ENCODE data around the gene CACUL1. TPM values are rescaled to one million over a fixed set of nuclear protein-coding genes. Genes with fewer than 3 reads are reported as not detected.

Gene CACUL1
- total RNA-seq, 1 donor from 2014 or later, result 64.5 TPM

DNA sequence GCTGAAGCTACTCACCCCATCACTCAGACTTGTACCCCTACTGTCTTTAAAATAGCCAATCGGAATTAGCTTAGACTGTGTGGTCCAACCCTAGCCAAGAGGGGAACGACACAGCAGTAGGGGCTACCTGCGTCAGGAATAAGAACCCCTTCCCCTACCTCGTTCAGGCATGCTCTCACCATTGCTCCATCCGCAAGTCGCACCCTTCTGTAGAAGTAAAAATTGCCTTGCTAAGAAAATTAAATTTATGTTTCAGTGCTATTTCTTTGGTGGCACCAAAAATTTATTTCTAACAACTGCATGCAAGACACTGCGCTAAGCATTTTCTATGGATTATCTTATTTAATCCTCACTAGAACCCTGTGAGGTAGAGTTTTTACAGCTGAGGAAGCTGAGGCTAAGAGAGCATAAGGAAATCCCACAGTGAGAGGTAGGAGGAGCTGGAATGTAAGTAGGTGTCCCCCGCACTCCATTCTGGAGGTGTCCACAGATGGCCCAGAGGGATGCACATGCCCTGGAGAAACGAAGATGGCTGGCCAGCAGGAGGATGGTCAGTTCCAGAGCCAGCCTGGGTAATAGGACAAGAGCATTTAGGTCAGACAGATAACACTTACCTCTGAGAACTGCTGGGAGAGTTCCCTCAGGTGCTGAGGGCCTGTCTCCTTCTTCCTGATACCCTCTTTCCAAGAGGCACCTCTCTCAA lies 15.3 kb upstream of the CACUL1 start:
- TF ChIP-seq, protein P1, sequence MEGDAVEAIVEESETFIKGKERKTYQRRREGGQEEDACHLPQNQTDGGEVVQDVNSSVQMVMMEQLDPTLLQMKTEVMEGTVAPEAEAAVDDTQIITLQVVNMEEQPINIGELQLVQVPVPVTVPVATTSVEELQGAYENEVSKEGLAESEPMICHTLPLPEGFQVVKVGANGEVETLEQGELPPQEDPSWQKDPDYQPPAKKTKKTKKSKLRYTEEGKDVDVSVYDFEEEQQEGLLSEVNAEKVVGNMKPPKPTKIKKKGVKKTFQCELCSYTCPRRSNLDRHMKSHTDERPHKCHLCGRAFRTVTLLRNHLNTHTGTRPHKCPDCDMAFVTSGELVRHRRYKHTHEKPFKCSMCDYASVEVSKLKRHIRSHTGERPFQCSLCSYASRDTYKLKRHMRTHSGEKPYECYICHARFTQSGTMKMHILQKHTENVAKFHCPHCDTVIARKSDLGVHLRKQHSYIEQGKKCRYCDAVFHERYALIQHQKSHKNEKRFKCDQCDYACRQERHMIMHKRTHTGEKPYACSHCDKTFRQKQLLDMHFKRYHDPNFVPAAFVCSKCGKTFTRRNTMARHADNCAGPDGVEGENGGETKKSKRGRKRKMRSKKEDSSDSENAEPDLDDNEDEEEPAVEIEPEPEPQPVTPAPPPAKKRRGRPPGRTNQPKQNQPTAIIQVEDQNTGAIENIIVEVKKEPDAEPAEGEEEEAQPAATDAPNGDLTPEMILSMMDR (IDR thresholded peaks at IDR 0.05; ENCODE audit: partially characterized antibody, unreplicated experiment), result no peak
- no peak overlapping the region for H3K4me3 Mint-ChIP-seq (ENCODE audit: unreplicated experiment)
- peaks cover 2% of the 10 kb centered on the region for H3K27me3 Mint-ChIP-seq (ENCODE audit: unreplicated experiment)
- DNase-seq, result no peak
- peaks cover 5% of the 10 kb centered on the region for H3K9me3 Mint-ChIP-seq (ENCODE audit: unreplicated experiment)
- peaks cover 15% of the 10 kb centered on the region for H3K36me3 Mint-ChIP-seq (ENCODE audit: unreplicated experiment)
- H3K27ac Mint-ChIP-seq (ENCODE audit: unreplicated experiment), result peak overlapping the region; percentile 4
- no peaks in the 10 kb centered on the region for H3K4me1 Mint-ChIP-seq (ENCODE audit: low read depth, unreplicated experiment)

DNA sequence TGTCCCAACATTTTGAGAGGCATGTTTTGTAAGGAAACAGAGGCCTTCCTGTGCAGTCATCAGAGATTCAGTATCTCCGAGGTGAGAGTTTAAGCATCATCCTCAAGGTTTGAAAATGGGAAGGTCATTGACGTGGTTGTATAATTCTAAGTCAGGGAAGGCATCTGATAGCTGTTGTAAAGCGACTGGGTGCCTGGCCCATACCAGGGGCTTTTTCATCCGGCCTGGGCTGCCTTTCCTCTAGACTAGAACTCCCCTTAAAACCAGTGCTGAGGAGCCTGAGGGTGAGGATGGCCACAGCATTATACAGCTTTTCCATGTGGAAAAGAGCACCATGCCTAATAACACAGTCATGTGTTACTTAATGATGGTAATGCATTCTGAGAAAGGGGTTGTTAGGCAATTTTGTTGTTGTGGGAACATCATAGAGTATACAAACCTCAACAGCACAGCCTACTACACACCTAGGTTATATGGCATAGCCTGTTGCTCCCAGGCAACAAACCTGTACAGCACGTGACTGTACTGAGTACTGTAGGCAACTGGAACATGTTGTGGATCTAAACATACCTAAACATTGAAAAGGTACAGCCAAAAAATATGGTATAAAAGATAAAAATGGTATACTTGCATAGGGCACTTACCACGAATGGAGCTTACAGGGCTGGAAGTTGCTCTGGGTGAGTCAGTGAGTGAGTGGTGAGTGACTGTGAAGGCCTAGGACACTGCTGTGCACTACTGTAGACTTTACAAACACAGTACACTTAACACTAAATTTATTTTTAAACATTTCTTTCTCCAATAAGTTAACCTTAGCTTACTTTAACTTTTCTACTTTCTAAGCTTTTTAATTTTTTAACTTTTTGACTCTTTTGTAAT lies 13.5 kb upstream of the CACUL1 start:
- Mint-ChIP-seq H3K27me3 (ENCODE audit: unreplicated experiment) (peaks cover 2% of the 10 kb centered on the region), H3K9me3 (ENCODE audit: unreplicated experiment) (peaks cover 5% of the 10 kb centered on the region), H3K4me1 (ENCODE audit: low read depth, unreplicated experiment) (no peaks in the 10 kb centered on the region), H3K4me3 (ENCODE audit: unreplicated experiment) (no peak overlapping the region), H3K36me3 (ENCODE audit: unreplicated experiment) (peaks cover 15% of the 10 kb centered on the region), H3K27ac (ENCODE audit: unreplicated experiment) (no peak overlapping the region)
- TF ChIP-seq, protein P1 (IDR thresholded peaks at IDR 0.05; ENCODE audit: partially characterized antibody, unreplicated experiment), result no peak
- no peak for DNase-seq

DNA sequence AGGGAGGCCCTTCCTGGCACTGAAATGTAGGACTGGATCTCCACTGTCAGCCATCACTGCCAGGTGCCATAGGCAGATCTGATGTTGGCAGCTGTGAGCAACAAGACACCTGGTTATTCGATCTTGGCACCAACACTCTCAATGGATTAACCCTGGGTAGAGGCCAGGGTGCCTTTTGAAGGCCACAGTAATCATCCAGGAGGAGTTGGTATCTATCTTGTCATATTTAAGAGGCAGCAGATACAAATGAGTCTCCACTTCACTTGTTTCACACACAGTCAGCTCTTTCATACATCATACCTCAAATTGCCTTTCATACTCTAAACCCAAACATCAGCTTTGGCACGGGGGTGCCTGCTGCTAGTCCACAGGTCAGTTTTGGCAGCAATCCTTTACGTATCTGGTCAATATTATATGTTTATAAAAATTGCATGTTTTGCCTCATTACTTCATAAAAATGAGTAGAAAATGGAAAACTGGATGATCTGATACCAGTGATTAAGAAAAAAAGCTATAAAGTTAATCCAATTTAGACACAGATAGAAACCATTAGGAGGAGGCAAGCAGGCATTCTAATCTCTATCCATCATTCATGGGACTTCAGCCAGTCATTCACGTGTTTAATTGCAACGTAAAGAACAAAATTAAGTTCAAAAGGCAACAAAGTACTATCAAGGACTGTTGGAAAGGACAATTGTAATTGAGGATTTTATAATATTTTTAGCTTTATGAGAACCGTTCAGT lies 12.7 kb upstream of the CACUL1 start:
- Mint-ChIP-seq H3K27ac (ENCODE audit: unreplicated experiment) (no peak overlapping the region), H3K4me3 (ENCODE audit: unreplicated experiment) (no peak overlapping the region), H3K36me3 (ENCODE audit: unreplicated experiment) (peaks cover 15% of the 10 kb centered on the region), H3K4me1 (ENCODE audit: low read depth, unreplicated experiment) (no peaks in the 10 kb centered on the region), H3K9me3 (ENCODE audit: unreplicated experiment) (peaks cover 5% of the 10 kb centered on the region), H3K27me3 (ENCODE audit: unreplicated experiment) (peaks cover 2% of the 10 kb centered on the region)
- no peak for DNase-seq
- TF ChIP-seq, protein P1 (IDR thresholded peaks at IDR 0.05; ENCODE audit: partially characterized antibody, unreplicated experiment), result no peak

DNA sequence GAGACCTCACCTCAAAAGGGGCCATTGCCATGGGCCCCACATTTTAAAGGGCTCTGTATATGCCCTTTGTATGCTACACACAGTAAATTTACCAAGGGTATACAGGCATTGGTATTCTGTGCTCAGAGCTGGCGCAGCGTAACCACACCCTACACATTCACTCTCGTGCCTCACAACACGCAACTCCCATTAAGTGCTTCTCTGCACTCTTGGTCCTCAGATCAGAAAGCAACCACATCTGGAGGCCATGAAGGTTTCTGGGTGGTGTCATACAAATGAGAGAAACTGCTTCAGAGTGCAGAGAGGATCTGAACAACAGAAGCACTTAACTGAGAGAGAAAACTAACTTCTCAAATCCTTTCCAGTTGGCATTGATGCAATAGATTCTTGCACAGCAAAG lies 9.4 kb upstream of the CACUL1 start:
- Mint-ChIP-seq H3K27ac (ENCODE audit: unreplicated experiment) (no peak overlapping the region), H3K4me3 (ENCODE audit: unreplicated experiment) (no peak overlapping the region), H3K9me3 (ENCODE audit: unreplicated experiment) (no peaks in the 10 kb centered on the region), H3K36me3 (ENCODE audit: unreplicated experiment) (no peaks in the 10 kb centered on the region), H3K27me3 (ENCODE audit: unreplicated experiment) (no peaks in the 10 kb centered on the region), H3K4me1 (ENCODE audit: low read depth, unreplicated experiment) (no peaks in the 10 kb centered on the region)
- TF ChIP-seq, protein P1 (IDR thresholded peaks at IDR 0.05; ENCODE audit: partially characterized antibody, unreplicated experiment), result no peak
- DNase-seq, result no peak

Data from glutamatergic neuron (in vitro differentiated cells).